ENCODE data around the gene SMYD2.
A peak's percentile ranks its signal among the peaks of the same experiment; 100 is the strongest.

SMYD2 gene

GRCh38 chr1:214280386-214281020 is 456 bp upstream of the SMYD2 start:
- Histone ChIP-seq H2AFZ (ENCODE audit: insufficient read depth, low read length, poor library complexity) (peak overlapping the region; percentile 89), H2BK12ac (ENCODE audit: low read length) (peak overlapping the region; percentile 11), H3K14ac (ENCODE audit: low read length) (peak overlapping the region; percentile 98), H3K23ac (ENCODE audit: low read length) (no peak overlapping the region), H3K27ac (ENCODE audit: low read depth, low read length) (peak overlapping the region; percentile 100), H4K91ac (ENCODE audit: low read depth, low read length) (peak overlapping the region; percentile 99), H2BK5ac (ENCODE audit: low read depth, low read length, poor library complexity) (peak overlapping the region; percentile 83), H3K4ac (ENCODE audit: low read depth, low read length) (peak overlapping the region; percentile 93), H3K79me1 (ENCODE audit: low read length) (peaks cover 22% of the 10 kb centered on the region), H3K36me3 (ENCODE audit: control insufficient read depth in 1 of 2, insufficient read depth in 2 of 2, low read length in 2 of 2) (no peaks in the 10 kb centered on the region), H3K27me3 (ENCODE audit: insufficient read depth, low read length) (no peaks in the 10 kb centered on the region), H3K79me2 (ENCODE audit: control insufficient read depth, insufficient read depth, low read length, poor library complexity) (peaks cover 18% of the 10 kb centered on the region), H4K12ac (ENCODE audit: low read depth, low read length) (peak overlapping the region; percentile 99), H2BK120ac (ENCODE audit: insufficient read depth, low read length, poor library complexity) (peak overlapping the region; percentile 89), H3K9ac (ENCODE audit: low read length) (peak overlapping the region; percentile 87), H2AK5ac (ENCODE audit: low read length) (peak overlapping the region; percentile 46), H3K4me2 (ENCODE audit: low read length) (peak overlapping the region; percentile 89), H3K9me3 (ENCODE audit: insufficient read depth, low read depth, low read length) (no peaks in the 10 kb centered on the region), H3K4me1 (ENCODE audit: control insufficient read depth in 1 of 2, insufficient read depth in 2 of 2, low read length in 2 of 2) (peaks cover 8 to 17% of the 10 kb centered on the region in 2 experiments), H3K18ac (ENCODE audit: low read length) (peak overlapping the region; percentile 99), H3K4me3 (ENCODE audit: low read depth, low read length) (peak overlapping the region; percentile 86), H4K8ac (ENCODE audit: low read depth, low read length) (peak overlapping the region; percentile 95)
- no CpG with 5 or more reads among the region's 42 CpGs for WGBS (ENCODE audit: extremely low coverage, insufficient coverage, insufficient read length)
- DNase-seq = peak; percentile 45 to 66

DNA sequence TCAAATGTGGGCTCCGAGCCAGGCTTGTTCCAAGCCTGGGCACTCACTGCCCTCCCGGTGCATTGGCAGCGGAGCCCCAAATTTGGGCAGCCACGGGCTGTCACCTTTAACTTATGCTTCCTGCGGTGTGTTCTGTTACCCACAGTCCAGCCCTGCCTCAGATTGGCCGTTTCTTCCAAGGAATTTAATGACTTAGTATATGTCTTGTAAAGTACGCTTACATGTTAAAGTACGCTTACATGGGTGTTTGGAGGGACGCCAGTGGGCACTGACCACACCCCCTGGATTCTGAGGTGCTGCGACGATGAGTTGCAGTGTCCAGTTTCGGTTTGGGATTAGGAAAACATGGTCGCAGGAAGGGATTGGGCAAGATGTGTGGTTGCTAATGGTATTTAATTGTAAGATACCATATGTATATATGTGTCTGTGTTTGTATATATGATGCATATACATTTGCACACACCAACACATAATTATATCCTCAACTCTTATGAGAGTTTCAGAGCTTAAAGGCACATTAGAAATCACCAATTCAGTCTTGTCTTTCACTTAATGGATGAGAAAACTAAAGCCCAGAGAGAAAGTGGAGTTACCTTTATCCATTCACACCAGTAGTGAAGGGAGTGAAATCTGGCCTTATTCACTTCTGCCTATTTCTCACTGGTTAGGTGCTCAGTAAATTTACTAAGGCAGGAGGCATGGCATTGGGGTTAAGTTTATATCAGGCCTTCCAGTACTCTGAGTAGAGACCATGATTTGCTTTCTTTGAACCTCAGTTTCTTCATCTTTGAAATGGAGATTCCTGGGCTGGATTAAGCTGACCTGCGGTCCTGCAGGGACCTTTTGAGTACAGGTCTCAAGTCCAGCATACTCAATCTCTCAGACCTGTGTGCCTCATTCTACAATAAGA is 1.0 kb downstream of the SMYD2 start:
- peak overlapping the region; percentile 37 for H3K4ac ChIP-seq (ENCODE audit: low read depth, low read length)
- peak overlapping the region; percentile 15 for H4K8ac ChIP-seq (ENCODE audit: low read depth, low read length)
- H3K27me3 ChIP-seq (ENCODE audit: insufficient read depth, low read length) = no peaks in the 10 kb centered on the region
- peak overlapping the region; percentile 99 for H4K91ac ChIP-seq (ENCODE audit: low read depth, low read length)
- peak in 1 of 2 donors; percentile 22 for DNase-seq
- no peaks in the 10 kb centered on the region for H3K36me3 ChIP-seq (ENCODE audit: control insufficient read depth in 1 of 2, insufficient read depth in 2 of 2, low read length in 2 of 2)
- peaks cover 23% of the 10 kb centered on the region for H3K79me2 ChIP-seq (ENCODE audit: control insufficient read depth, insufficient read depth, low read length, poor library complexity)
- H3K4me3 ChIP-seq (ENCODE audit: low read depth, low read length) = peak overlapping the region; percentile 86
- peak overlapping the region; percentile 32 for H2BK5ac ChIP-seq (ENCODE audit: low read depth, low read length, poor library complexity)
- H3K4me2 ChIP-seq (ENCODE audit: low read length) = peak overlapping the region; percentile 98
- peak overlapping the region; percentile 76 for H2AFZ ChIP-seq (ENCODE audit: insufficient read depth, low read length, poor library complexity)
- no peak overlapping the region for H3K23ac ChIP-seq (ENCODE audit: low read length)
- peak overlapping the region; percentile 56 for H2BK120ac ChIP-seq (ENCODE audit: insufficient read depth, low read length, poor library complexity)
- H3K9me3 ChIP-seq (ENCODE audit: insufficient read depth, low read depth, low read length) = no peaks in the 10 kb centered on the region
- H3K27ac ChIP-seq (ENCODE audit: low read depth, low read length) = peak overlapping the region; percentile 100
- H2BK12ac ChIP-seq (ENCODE audit: low read length) = peak overlapping the region; percentile 85
- H4K12ac ChIP-seq (ENCODE audit: low read depth, low read length) = peak overlapping the region; percentile 89
- peak overlapping the region; percentile 31 for H3K18ac ChIP-seq (ENCODE audit: low read length)
- H3K14ac ChIP-seq (ENCODE audit: low read length) = peak overlapping the region; percentile 92
- peak overlapping the region; percentile 84 for H3K9ac ChIP-seq (ENCODE audit: low read length)
- H3K4me1 ChIP-seq (ENCODE audit: control insufficient read depth in 1 of 2, insufficient read depth in 2 of 2, low read length in 2 of 2) = peaks cover 7 to 15% of the 10 kb centered on the region in 2 experiments
- H3K79me1 ChIP-seq (ENCODE audit: low read length) = peaks cover 21% of the 10 kb centered on the region
- peak overlapping the region; percentile 49 for H2AK5ac ChIP-seq (ENCODE audit: low read length)
- no CpG with 5 or more reads among the region's 14 CpGs for WGBS (ENCODE audit: extremely low coverage, insufficient coverage, insufficient read length)

- WGBS (ENCODE audit: extremely low coverage, insufficient coverage, insufficient read length) = no CpG with 5 or more reads among the region's 9 CpGs
These were observed 1.8 kb downstream of the SMYD2 start for GRCh38 chr1:214282630-214283242.

More at GRCh38 chr1:214282630-214283242, 1.8 kb downstream of the SMYD2 start:
- H3K18ac ChIP-seq (ENCODE audit: low read length) = no peak overlapping the region
- no peak overlapping the region for H2AK5ac ChIP-seq (ENCODE audit: low read length)
- no peak overlapping the region for H4K8ac ChIP-seq (ENCODE audit: low read depth, low read length)
- no peak overlapping the region for H2BK120ac ChIP-seq (ENCODE audit: insufficient read depth, low read length, poor library complexity)
- H2AFZ ChIP-seq (ENCODE audit: insufficient read depth, low read length, poor library complexity) = no peak overlapping the region
- no peak overlapping the region for H3K23ac ChIP-seq (ENCODE audit: low read length)
- no peaks in the 10 kb centered on the region for H3K27me3 ChIP-seq (ENCODE audit: insufficient read depth, low read length)
- H3K36me3 ChIP-seq (ENCODE audit: control insufficient read depth in 1 of 2, insufficient read depth in 2 of 2, low read length in 2 of 2) = no peaks in the 10 kb centered on the region
- H3K9me3 ChIP-seq (ENCODE audit: insufficient read depth, low read depth, low read length) = no peaks in the 10 kb centered on the region
- H2BK5ac ChIP-seq (ENCODE audit: low read depth, low read length, poor library complexity) = no peak overlapping the region
- H3K79me1 ChIP-seq (ENCODE audit: low read length) = peaks cover 19% of the 10 kb centered on the region
- H3K27ac ChIP-seq (ENCODE audit: low read depth, low read length) = no peak overlapping the region
- peaks cover 23% of the 10 kb centered on the region for H3K79me2 ChIP-seq (ENCODE audit: control insufficient read depth, insufficient read depth, low read length, poor library complexity)
- H3K4me2 ChIP-seq (ENCODE audit: low read length) = peak overlapping the region; percentile 98
- no peak for DNase-seq
- H3K9ac ChIP-seq (ENCODE audit: low read length) = no peak overlapping the region
- H3K14ac ChIP-seq (ENCODE audit: low read length) = no peak overlapping the region
- H4K12ac ChIP-seq (ENCODE audit: low read depth, low read length) = no peak overlapping the region
- H2BK12ac ChIP-seq (ENCODE audit: low read length) = no peak overlapping the region
- H3K4me3 ChIP-seq (ENCODE audit: low read depth, low read length) = no peak overlapping the region
- H4K91ac ChIP-seq (ENCODE audit: low read depth, low read length) = peak overlapping the region; percentile 11
- peaks cover 5 to 11% of the 10 kb centered on the region in 2 experiments for H3K4me1 ChIP-seq (ENCODE audit: control insufficient read depth in 1 of 2, insufficient read depth in 2 of 2, low read length in 2 of 2)
- H3K4ac ChIP-seq (ENCODE audit: low read depth, low read length) = peak overlapping the region; percentile 26

All from trophoblast cell (in vitro differentiated cells and primary cell).